ENCODE measurements around the gene PLCD1. TPM values are rescaled to one million over a fixed set of nuclear protein-coding genes. Genes with fewer than 3 reads are reported as not detected.
"Not testable (repeated sequence)": the region's sequence is repeated elsewhere in the genome, so short reads cannot be mapped to it uniquely, and the experiment has no call there.

Gene PLCD1
- total RNA-seq, 1 experiment from 2014 or later, result 13.5 TPM

GRCh38 chr3:38059148-38059547 is 29.7 kb upstream of the PLCD1 start:
- Histone ChIP-seq H3K79me2 (ENCODE audit: low read depth) (no peaks in the 10 kb centered on the region), H3K9me3 (ENCODE audit: insufficient read depth, low read depth) (no peaks in the 10 kb centered on the region), H2AFZ (no peak overlapping the region), H4K20me1 (ENCODE audit: insufficient read depth) (no peaks in the 10 kb centered on the region), H3K27me3 (ENCODE audit: insufficient read depth, low read depth) (peaks cover 5% of the 10 kb centered on the region; the same call in 1 of the 2 replicates), H3K4me2 (no peak overlapping the region), H3F3A (ENCODE audit: insufficient read depth, low read depth) (no peaks in the 10 kb centered on the region), H3K27ac (no peak overlapping the region), H3K4me3 (no peak overlapping the region), H3K9me2 (ENCODE audit: insufficient read depth) (no peaks in the 10 kb centered on the region), H3K36me3 (ENCODE audit: low read depth) (no peaks in the 10 kb centered on the region), H3K4me1 (replicated peaks; ENCODE audit: insufficient read depth) (no peaks in the 10 kb centered on the region)
- POLR2A ChIA-PET (ENCODE audit: unreplicated experiment), result no interaction called here
- DNase-seq, result no peak
- BruUV-seq (replicated peaks), result no TSS peak
- CTCF ChIA-PET, result no interaction called here
- intact Hi-C loops (cut with micrococcal nuclease; ENCODE audit: unreplicated experiment), result no loop called here
- TF ChIP-seq CTCF (conservative IDR thresholded peaks at IDR 0.05), result no peak
- no peak for TF ChIP-seq EZH2 (IDR thresholded peaks at IDR 0.05; ENCODE audit: low read depth)

- CTCF ChIA-PET, result no interaction called here
Observed at GRCh38 chr3:38054499-38055001, 25.1 kb upstream of the PLCD1 start.

GRCh38 chr3:38053813-38054498 is 24.5 kb upstream of the PLCD1 start:
- DNase-seq; H3K4me1 ChIP-seq (replicated peaks; ENCODE audit: insufficient read depth); H3K9me3 ChIP-seq (ENCODE audit: insufficient read depth, low read depth); H3K4me2 ChIP-seq; H3K9me2 ChIP-seq (ENCODE audit: insufficient read depth); intact Hi-C loops (cut with micrococcal nuclease; ENCODE audit: unreplicated experiment); H3K27ac ChIP-seq; H2AFZ ChIP-seq; H3K27me3 ChIP-seq (ENCODE audit: insufficient read depth, low read depth); H3K79me2 ChIP-seq (ENCODE audit: low read depth); BruUV-seq (replicated peaks); H3F3A ChIP-seq (ENCODE audit: insufficient read depth, low read depth); H3K36me3 ChIP-seq (ENCODE audit: low read depth); H3K4me3 ChIP-seq; CTCF ChIA-PET; POLR2A ChIA-PET (ENCODE audit: unreplicated experiment); H4K20me1 ChIP-seq (ENCODE audit: insufficient read depth): not testable (repeated sequence)

More at GRCh38 chr3:38054499-38055001, 25.1 kb upstream of the PLCD1 start:
- H3K4me2 ChIP-seq, result no peak overlapping the region
- DNase-seq, result no peak
- no peaks in the 10 kb centered on the region for H4K20me1 ChIP-seq (ENCODE audit: insufficient read depth)
- no peak overlapping the region for H2AFZ ChIP-seq
- no peaks in the 10 kb centered on the region for H3K79me2 ChIP-seq (ENCODE audit: low read depth)
- H3K9me3 ChIP-seq (ENCODE audit: insufficient read depth, low read depth), result no peaks in the 10 kb centered on the region
- BruUV-seq (replicated peaks), result no TSS peak
- no peaks in the 10 kb centered on the region for H3K36me3 ChIP-seq (ENCODE audit: low read depth)
- H3K4me1 ChIP-seq (replicated peaks; ENCODE audit: insufficient read depth), result no peaks in the 10 kb centered on the region
- intact Hi-C loops (cut with micrococcal nuclease; ENCODE audit: unreplicated experiment), result no loop called here
- no peak overlapping the region for H3K27ac ChIP-seq
- no peak for TF ChIP-seq EZH2 (IDR thresholded peaks at IDR 0.05; ENCODE audit: low read depth)
- no peak for TF ChIP-seq CTCF (conservative IDR thresholded peaks at IDR 0.05)
- H3F3A ChIP-seq (ENCODE audit: insufficient read depth, low read depth), result no peaks in the 10 kb centered on the region
- POLR2A ChIA-PET (ENCODE audit: unreplicated experiment), result no interaction called here
- no peaks in the 10 kb centered on the region for H3K9me2 ChIP-seq (ENCODE audit: insufficient read depth)
- 0 out of 2 replicates have a peak, but pooled peaks cover 3% of the 10 kb centered on the region for H3K27me3 ChIP-seq (ENCODE audit: insufficient read depth, low read depth)
- H3K4me3 ChIP-seq, result no peak overlapping the region

- H3K27ac ChIP-seq; BruUV-seq (replicated peaks); H3K9me2 ChIP-seq (ENCODE audit: insufficient read depth); H3K79me2 ChIP-seq (ENCODE audit: low read depth); CTCF ChIA-PET; DNase-seq; H4K20me1 ChIP-seq (ENCODE audit: insufficient read depth); POLR2A ChIA-PET (ENCODE audit: unreplicated experiment); H3K4me2 ChIP-seq; H3K36me3 ChIP-seq (ENCODE audit: low read depth); H3K4me1 ChIP-seq (replicated peaks; ENCODE audit: insufficient read depth); H3K27me3 ChIP-seq (ENCODE audit: insufficient read depth, low read depth); H3F3A ChIP-seq (ENCODE audit: insufficient read depth, low read depth); H3K4me3 ChIP-seq; intact Hi-C loops (cut with micrococcal nuclease; ENCODE audit: unreplicated experiment); H3K9me3 ChIP-seq (ENCODE audit: insufficient read depth, low read depth); H2AFZ ChIP-seq: not testable (repeated sequence)
Observed at GRCh38 chr3:38053286-38053685, 23.8 kb upstream of the PLCD1 start.
